H1 (cell line): Measurements from ENCODE around the gene EHD4. TPM values are rescaled to one million over a fixed set of nuclear protein-coding genes. Genes with fewer than 3 reads are reported as not detected.

Experiments
- CTCF ChIA-PET: fragments of 300-600 bp; sonication (Branson Sonifier 250); formaldehyde crosslinking; loops from one replicate; lab custom pipeline; 2021; ENCODE audit not compliant: partially characterized antibody; lab: Charles Lee
- POLR2A ChIA-PET: fragments of 300-600 bp; sonication (Branson Sonifier 250); formaldehyde crosslinking; loops from one replicate; lab custom pipeline; 2021; ENCODE audit warnings: inconsistent platforms; ENCODE audit not compliant: partially characterized antibody; lab: Charles Lee
- DNase-seq, 2 experiments: peaks; one replicate each; pipeline versions ENCODE4 v3.0.0 to v3.0.0-alpha.2; 2010 to 2022; ENCODE audit warnings: low spot score in 2 of 2, low read depth in 1 of 2, mixed read lengths in 1 of 2
- FAIRE-seq: peaks from 2 replicates; lab custom pipeline; 2011; peaks lifted over from hg19 to GRCh38; lab: Jason Lieb, UNC
- H2AFZ ChIP-seq: 2 replicates; pipeline ENCODE4 v1.8.1; 2012; ENCODE audit warnings: low read length, inconsistent platforms
- H2AK5ac ChIP-seq: 2 replicates; pipeline ENCODE4 v1.6.1; 2013; ENCODE audit warnings: low read depth, low read length
- H2BK120ac ChIP-seq: replicated peaks from 2 replicates; pipeline ENCODE3; 2013; ENCODE audit warnings: low read depth, low read length, inconsistent platforms
- H2BK12ac ChIP-seq: 2 replicates; pipeline ENCODE4 v1.6.1; 2013; ENCODE audit warnings: low read depth, low read length
- H2BK15ac ChIP-seq: 2 replicates; pipeline ENCODE4 v1.6.1; 2013; ENCODE audit warnings: low read length
- H2BK20ac ChIP-seq: 2 replicates; pipeline ENCODE4 v1.6.1; 2013; ENCODE audit warnings: low read length
- H2BK5ac ChIP-seq: 2 replicates; pipeline ENCODE4 v1.6.1; 2013; ENCODE audit warnings: low read depth, low read length
- H3K14ac ChIP-seq: 2 replicates; pipeline ENCODE4 v1.6.1; 2013; ENCODE audit warnings: inconsistent platforms; ENCODE audit not compliant: insufficient read length
- H3K18ac ChIP-seq: 2 replicates; pipeline ENCODE4 v1.6.1; 2013; ENCODE audit warnings: low read length; ENCODE audit errors: extremely low read depth
- H3K23ac ChIP-seq: 2 replicates; pipeline ENCODE4 v1.6.1; 2013; ENCODE audit warnings: inconsistent platforms; ENCODE audit not compliant: insufficient read length
- H3K23me2 ChIP-seq: 2 replicates; pipeline ENCODE4 v1.6.1; 2013; ENCODE audit warnings: low read depth, low read length
- H3K27ac ChIP-seq: 2 replicates; pipeline ENCODE4 v1.6.1; 2011; ENCODE audit warnings: low read depth, low read length, inconsistent platforms
- H3K27me3 ChIP-seq, 4 experiments: replicated peaks in 1 of 4; 1 replicate in 1 of 4; 2 replicates in 3 of 4; pipeline versions ENCODE4 v1.6.1 to v1.8.1; 2011 to 2013; ENCODE audit warnings: low read length in 3 of 4, mild to moderate bottlenecking in 3 of 4, inconsistent platforms in 2 of 4, mixed read lengths in 2 of 4, moderate library complexity in 1 of 4; ENCODE audit not compliant: control insufficient read depth in 3 of 4, insufficient read depth in 3 of 4; ENCODE audit errors: extremely low read depth in 1 of 4
- H3K36me3 ChIP-seq, 4 experiments: 2 replicates each; pipeline versions ENCODE4 v1.6.1 to v1.8.1; 2011 to 2013; ENCODE audit warnings: mild to moderate bottlenecking in 4 of 4, low read length in 3 of 4, moderate library complexity in 2 of 4, control low read depth in 1 of 4, inconsistent platforms in 1 of 4; ENCODE audit not compliant: insufficient read depth in 4 of 4, control insufficient read depth in 2 of 4
- H3K4ac ChIP-seq: replicated peaks from 2 replicates; pipeline ENCODE3; 2013; ENCODE audit warnings: low read length, low read depth, mixed read lengths, inconsistent platforms; ENCODE audit not compliant: insufficient read length
- H3K4me1 ChIP-seq, 4 experiments: replicated peaks in 1 of 4; 1 replicate in 1 of 4; 2 replicates in 3 of 4; pipeline versions ENCODE4 v1.6.1 to v1.8.1; 2011 to 2013; ENCODE audit warnings: low read length in 3 of 4, inconsistent platforms in 2 of 4, mixed read lengths in 1 of 4; ENCODE audit not compliant: insufficient read depth in 4 of 4, control insufficient read depth in 3 of 4
- H3K4me2 ChIP-seq, 2 experiments: 2 replicates each; pipeline versions ENCODE4 v1.6.1 to v1.8.1; 2011 to 2013; ENCODE audit warnings: low read depth in 2 of 2, low read length in 2 of 2, control low read depth in 1 of 2, inconsistent platforms in 1 of 2, mild to moderate bottlenecking in 1 of 2; ENCODE audit not compliant: insufficient read depth in 1 of 2
- H3K4me3 ChIP-seq, 4 experiments: fragments of 200-600, 300-600 bp in 1 of 4; sonication (generic), shearing (Covaris generic), sonication (Bioruptor Twin) in 1 of 4; 2 replicates each; pipeline versions ENCODE4 v1.5.1 to v1.8.1; 2011 to 2016; ENCODE audit warnings: low read length in 4 of 4, low read depth in 3 of 4, control low read depth in 2 of 4, inconsistent platforms in 2 of 4, mild to moderate bottlenecking in 2 of 4, mixed read lengths in 1 of 4, moderate library complexity in 1 of 4; ENCODE audit not compliant: insufficient read depth in 2 of 4; ENCODE audit errors: extremely low read depth in 1 of 4
- H3K56ac ChIP-seq: replicated peaks from 2 replicates; pipeline ENCODE3; 2013; ENCODE audit warnings: low read depth, mild to moderate bottlenecking, mixed read lengths, low read length, inconsistent platforms; ENCODE audit not compliant: insufficient read length
- H3K79me1 ChIP-seq: 2 replicates; pipeline ENCODE4 v1.6.1; 2013; ENCODE audit warnings: low read depth, low read length, control low read depth
- H3K79me2 ChIP-seq, 2 experiments: 2 replicates each; pipeline versions ENCODE4 v1.6.1 to v1.8.1; 2012 to 2013; ENCODE audit warnings: low read length in 2 of 2, mild to moderate bottlenecking in 2 of 2, inconsistent platforms in 1 of 2; ENCODE audit not compliant: insufficient read depth in 2 of 2, control insufficient read depth in 1 of 2
- H3K9ac ChIP-seq, 4 experiments: replicated peaks in 1 of 4; 1 replicate in 1 of 4; 2 replicates in 3 of 4; pipeline versions ENCODE4 v1.6.1 to v1.8.1; 2011 to 2013; ENCODE audit warnings: low read depth in 3 of 4, low read length in 3 of 4, control low read depth in 2 of 4, mild to moderate bottlenecking in 2 of 4, moderate library complexity in 2 of 4, inconsistent platforms in 1 of 4; ENCODE audit errors: extremely low read depth in 1 of 4
- H3K9me3 ChIP-seq, 2 experiments: 2 replicates each; pipeline versions ENCODE4 v1.6.1 to v1.8.1; 2012 to 2013; ENCODE audit warnings: mild to moderate bottlenecking in 2 of 2, moderate library complexity in 2 of 2, control low read depth in 1 of 2, inconsistent platforms in 1 of 2, low read depth in 1 of 2, low read length in 1 of 2, mixed read lengths in 1 of 2; ENCODE audit not compliant: insufficient read depth in 2 of 2
- H4K20me1 ChIP-seq, 2 experiments: replicated peaks in 1 of 2; 2 replicates each; pipeline versions ENCODE3 to v1.8.1; 2011 to 2013; ENCODE audit warnings: inconsistent platforms in 2 of 2, low read length in 2 of 2, mild to moderate bottlenecking in 1 of 2; ENCODE audit not compliant: insufficient read depth in 2 of 2, control insufficient read depth in 1 of 2
- H4K5ac ChIP-seq: 2 replicates; pipeline ENCODE4 v1.6.1; 2013; ENCODE audit warnings: low read length, low read depth, mixed read lengths, inconsistent platforms; ENCODE audit not compliant: insufficient read length
- H4K8ac ChIP-seq: 2 replicates; pipeline ENCODE4 v1.8.0; 2013; ENCODE audit warnings: mild to moderate bottlenecking, moderate library complexity, low read length, inconsistent platforms; ENCODE audit not compliant: insufficient read depth; ENCODE audit errors: extremely low read depth
- H4K91ac ChIP-seq: replicated peaks from 2 replicates; pipeline ENCODE3; 2013; ENCODE audit warnings: low read length, mixed read lengths, inconsistent platforms; ENCODE audit not compliant: insufficient read length
- CBX8 ChIP-seq: fragments of 300-800, 300-1000 bp; sonication (generic); IDR thresholded peaks from 2 replicates; pipeline ENCODE4 v1.7.1; 2016; ENCODE audit warnings: low read depth, low read length, borderline replicate concordance
- WGBS, 2 experiments: shearing (Covaris generic) in 1 of 2; methylation state at CpG; one replicate each; pipeline versions ENCODE4 v1.1.6 to v1.1.7; 2013 to 2015; ENCODE audit warnings: low lambda C conversion rate in 2 of 2, mixed read lengths in 2 of 2, inconsistent platforms in 1 of 2, low coverage in 1 of 2, missing lambda C conversion rate in 1 of 2; ENCODE audit not compliant: insufficient replicate concordance in 2 of 2, insufficient coverage in 1 of 2, insufficient read length in 1 of 2; ENCODE audit errors: extremely low coverage in 1 of 2, missing lambda C conversion rate in 1 of 2; 5-methylcytosine and 5-hydroxymethylcytosine counted together
- polyA plus RNA-seq, 7 experiments: library from polyadenylated mRNA; depleted of rRNA in 3 of 7; stranded (reverse) in 5 of 7; unstranded in 2 of 7; fragments of >200 nt in 5 of 7; fragments of 200-250 nt in 2 of 7; gene quantifications; 1 replicate in 5 of 7; 2 replicates in 1 of 7; 4 replicates in 1 of 7; pipeline versions ENCODE4 v1.2.1 to v1.2.3, GENCODE V29; 2011 to 2013; ENCODE audit warnings: missing spikeins in 2 of 7, mixed read lengths in 2 of 7
- total RNA-seq: library from RNA; stranded (reverse); fragmentation: NEBNext Ultra II Directional; extraction: Animal tissue kit (Norgen Biotek cat#: 25700); gene quantifications from 2 replicates; pipeline ENCODE4 v1.2.1, GENCODE V29; 2021

The EHD4 gene
- total and polyA plus RNA-seq, 2 of the 8 experiments (the other 6 are each of a cell fraction or from before 2014, with no cell fraction given): 17.5 to 24.5 TPM

DNA sequence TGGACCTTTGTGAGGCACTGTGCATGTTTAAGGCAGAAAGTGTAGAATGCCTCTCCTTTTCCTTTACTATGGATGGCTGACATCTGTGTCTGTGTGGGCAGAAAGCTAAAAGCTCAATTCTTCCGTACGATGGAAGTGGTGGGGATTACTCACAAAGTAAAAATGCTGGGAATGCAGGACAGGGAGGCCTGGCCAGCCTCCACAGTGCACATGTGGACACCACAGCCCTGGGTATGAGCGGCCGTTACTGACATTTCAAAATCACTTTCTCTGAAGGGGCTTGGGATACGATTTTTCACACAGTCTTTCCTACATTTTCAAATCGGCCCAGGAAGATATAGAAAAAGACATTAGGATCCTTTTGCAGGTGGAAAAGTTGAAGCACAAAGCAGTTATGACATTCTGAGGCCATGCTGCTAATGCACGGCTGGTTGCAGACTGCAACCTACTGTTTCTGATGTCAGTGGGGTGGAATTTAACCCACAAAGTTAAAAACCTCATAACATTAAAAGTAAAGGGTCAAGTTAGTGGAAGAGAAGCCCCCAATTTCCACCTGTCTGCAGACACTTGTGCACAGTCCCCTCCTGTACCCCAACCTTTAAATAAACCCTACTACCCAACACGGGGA lies 27.9 kb downstream of the EHD4 start:
- DNase-seq (no peak), FAIRE-seq (no peak)
- Histone ChIP-seq H3K14ac (no peak overlapping the region), H2BK12ac (no peak overlapping the region), H2BK15ac (no peak overlapping the region), H3K56ac (no peak overlapping the region), H3K18ac (no peak overlapping the region), H3K27me3 (no peaks in the 10 kb centered on the region), H2AFZ (no peak overlapping the region), H3K27ac (no peak overlapping the region), H2BK120ac (no peak overlapping the region), H2BK20ac (no peak overlapping the region), H3K23ac (no peak overlapping the region), H3K79me2 (peaks cover 0 to 4% of the 10 kb centered on the region in 2 experiments; a peak in 1 of 4 replicates), H4K5ac (no peak overlapping the region), H2AK5ac (no peak overlapping the region), H3K23me2 (no peaks in the 10 kb centered on the region), H3K4me1 (peaks cover 0 to 4% (median 3%) of the 10 kb centered on the region in 4 experiments; a peak in 2 of 7 replicates), H2BK5ac (peak overlapping the region; percentile 31), H3K9ac (no peak overlapping the region), H3K4me3 (no peak overlapping the region), H4K20me1 (peaks cover 1 to 11% of the 10 kb centered on the region in 2 experiments), H3K36me3 (peaks cover 2 to 13% (median 6%) of the 10 kb centered on the region in 4 experiments; a peak in 6 of 8 replicates), H3K9me3 (no peaks in the 10 kb centered on the region), H4K91ac (no peak overlapping the region), H3K4ac (no peak overlapping the region), H4K8ac (no peak overlapping the region; the same call in 1 of the 2 replicates), H3K4me2 (no peak overlapping the region), H3K79me1 (peaks cover 2% of the 10 kb centered on the region)
- TF ChIP-seq CBX8: no peak
- POLR2A ChIA-PET: interaction anchor here (1.3 kb wide), 1 partner anchor 17 kb away, joined by 4 read pairs; no protein-coding TSS in a partner anchor
- 87% methylated on average over 8 of the region's 8 CpGs; no CpG with 5 or more reads in 1 of the 2 experiments for WGBS, 2 experiments
- CTCF ChIA-PET: interaction anchor here (1.3 to 1.5 kb wide), 2 partner anchors 11 to 12 kb away, joined by 3 to 4 read pairs; no protein-coding TSS in a partner anchor
